ENCODE data around the gene SCAI. TPM values are rescaled to one million over a fixed set of nuclear protein-coding genes. Genes with fewer than 3 reads are reported as not detected.

Gene SCAI
- 1.2 to 2.6 TPM (median 1.7 TPM) in 5 replicates for total RNA-seq (2022; extraction: Qiagen RNA extraction)

GRCh38 chr9:125143377-125144090, at the start of gene SCAI:
SCAI (minus strand) TSS chr9:125143528; CDS start chr9:125143437, 91 bp downstream.

GRCh38 chr9:125189361-125190289, 46.3 kb upstream of the SCAI start, which contains the start of gene PPP6C:
PPP6C (minus strand) TSS chr9:125189803; CDS start chr9:125189718, 85 bp downstream.

GRCh38 chr9:124940894-124941678, 202.2 kb downstream of the SCAI start, which contains the start of gene GOLGA1:
GOLGA1 (minus strand) TSS chr9:124941083; CDS start chr9:124938711, 2,372 bp downstream.

Other genes with a start within 250 kb of the SCAI start
- gene GOLGA1, start 202.4 kb downstream of the SCAI start, total RNA-seq (2022; extraction: Qiagen RNA extraction): 9.6 to 12.0 TPM (median 11.1 TPM) in 5 replicates
- gene PPP6C, start 46.3 kb upstream of the SCAI start, total RNA-seq (2022; extraction: Qiagen RNA extraction): 26.1 to 31.8 TPM (median 29.9 TPM) in 5 replicates
- gene RABEPK, start 57.0 kb upstream of the SCAI start, total RNA-seq (2022; extraction: Qiagen RNA extraction): 35.5 to 41.5 TPM (median 36.1 TPM) in 5 replicates
- 348 to 384 TPM (median 371 TPM) in 5 replicates for gene HSPA5, start 97.8 kb upstream of the SCAI start, total RNA-seq (2022; extraction: Qiagen RNA extraction)
- 12.0 to 19.5 TPM (median 18.3 TPM) in 5 replicates for gene GAPVD1, start 118.3 kb upstream of the SCAI start, total RNA-seq (2022; extraction: Qiagen RNA extraction)

All from A549 treated with dexamethasone at 1 μM for 4 hours (cell line).